ENCODE data around the gene EMILIN3. TPM values are rescaled to one million over a fixed set of nuclear protein-coding genes. Genes with fewer than 3 reads are reported as not detected.

EMILIN3 gene
- total and polyA plus RNA-seq, 2 of the 8 experiments (the other 6 are each of a cell fraction or from before 2014, with no cell fraction given) = 3.8 to 5.2 TPM

DNA sequence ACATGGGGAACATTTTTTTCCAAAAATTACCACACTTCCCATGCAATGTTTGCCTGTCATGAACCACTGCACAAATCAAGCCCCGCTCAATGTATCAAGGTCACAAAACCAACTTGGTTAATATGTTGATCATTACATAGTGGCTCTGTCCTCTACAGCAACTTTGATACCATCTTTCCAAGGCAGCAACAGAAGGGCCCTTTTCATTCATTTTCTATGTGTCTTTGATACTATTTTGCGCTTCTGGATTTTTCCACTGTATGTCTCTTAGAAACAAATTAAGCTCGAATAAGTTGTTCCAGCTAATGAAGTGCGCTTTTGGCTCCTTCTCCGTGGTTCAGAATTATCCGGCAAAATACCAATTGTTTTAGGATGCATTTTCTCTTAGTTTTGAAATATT lies 50.6 kb downstream of the EMILIN3 start (continued):
- no peak for TF ChIP-seq CHD7 (IDR thresholded peaks at IDR 0.05; ENCODE audit: insufficient replicate concordance, low read length)
- TF ChIP-seq SIX5 (IDR thresholded peaks at IDR 0.05; ENCODE audit: low read depth, low read length) = no peak
- TF ChIP-seq BRCA1 (IDR thresholded peaks at IDR 0.05; ENCODE audit: low read depth, low read length) = no peak
- no peak for TF ChIP-seq ASH2L (IDR thresholded peaks at IDR 0.05; ENCODE audit: low read length)
- no peak for TF ChIP-seq EGR1 (IDR thresholded peaks at IDR 0.05; ENCODE audit: borderline replicate concordance, low read depth, low read length)
- no peak for TF ChIP-seq SAP30 (IDR thresholded peaks at IDR 0.05; ENCODE audit: insufficient read depth, insufficient replicate concordance, low read length)
- TF ChIP-seq SRF (IDR thresholded peaks at IDR 0.05; ENCODE audit: low read depth, low read length) = no peak
- TF ChIP-seq POU5F1 (IDR thresholded peaks at IDR 0.05; ENCODE audit: low read depth, low read length) = no peak
- no peak for TF ChIP-seq CBX5 (IDR thresholded peaks at IDR 0.05; ENCODE audit: low read depth, low read length)

Data from H1 (cell line).